GM23248 (cell line): ENCODE data around the gene COL5A3. TPM values are rescaled to one million over a fixed set of nuclear protein-coding genes. Genes with fewer than 3 reads are reported as not detected.

Source experiments
- DNase-seq: peaks from one replicate; pipeline ENCODE4 v3.0.0-alpha.2; 2015
- H2AFZ ChIP-seq: fragments of 200-600 bp; sonication (generic); 2 replicates; pipeline ENCODE4 v1.6.1; 2016; ENCODE audit warnings: antibody characterized with exemption
- H3F3A ChIP-seq: fragments of 200-600 bp; sonication (generic); 2 replicates; pipeline ENCODE4 v1.6.1; 2016; ENCODE audit warnings: mild to moderate bottlenecking, antibody characterized with exemption, mixed run types; ENCODE audit not compliant: insufficient read depth
- H3K27ac ChIP-seq: fragments of 200-600 bp; sonication (generic); 2 replicates; pipeline ENCODE4 v1.5.1; 2016; ENCODE audit warnings: mild to moderate bottlenecking
- H3K27me3 ChIP-seq: fragments of 200-600 bp; sonication (generic); replicated peaks from 2 replicates; pipeline ENCODE4 v1.6.1; 2016; ENCODE audit warnings: mild to moderate bottlenecking; ENCODE audit not compliant: insufficient read depth
- H3K36me3 ChIP-seq: fragments of 200-600 bp; sonication (generic); 2 replicates; pipeline ENCODE4 v1.6.1; 2016; ENCODE audit warnings: low read depth, mild to moderate bottlenecking
- H3K4me1 ChIP-seq: fragments of 200-600 bp; sonication (generic); 2 replicates; pipeline ENCODE4 v1.6.1; 2016; ENCODE audit warnings: mild to moderate bottlenecking; ENCODE audit not compliant: insufficient read depth
- H3K4me2 ChIP-seq: fragments of 200-600 bp; sonication (generic); one replicate; pipeline ENCODE4 v1.6.1; 2016; ENCODE audit warnings: mild to moderate bottlenecking; ENCODE audit not compliant: unreplicated experiment
- H3K4me3 ChIP-seq: fragments of 200-600 bp; sonication (generic); 2 replicates; pipeline ENCODE4 v1.5.1; 2016; ENCODE audit warnings: mild to moderate bottlenecking
- H3K79me2 ChIP-seq: fragments of 200-600 bp; sonication (generic); 2 replicates; pipeline ENCODE4 v1.6.1; 2016; ENCODE audit warnings: mild to moderate bottlenecking; ENCODE audit not compliant: insufficient read depth
- H3K9ac ChIP-seq: fragments of 200-600 bp; sonication (generic); 2 replicates; pipeline ENCODE4 v1.6.1; 2016; ENCODE audit warnings: mild to moderate bottlenecking
- H3K9me2 ChIP-seq: fragments of 200-600 bp; sonication (generic); 2 replicates; pipeline ENCODE4 v1.6.1; 2016; ENCODE audit warnings: mixed run types, mild to moderate bottlenecking, moderate library complexity; ENCODE audit not compliant: insufficient read depth
- H3K9me3 ChIP-seq: fragments of 200-600 bp; sonication (generic); one replicate; pipeline ENCODE4 v1.6.1; 2017; ENCODE audit warnings: low read depth
- H4K20me1 ChIP-seq: fragments of 200-600 bp; sonication (generic); 2 replicates; pipeline ENCODE4 v1.6.0; 2016; ENCODE audit not compliant: insufficient read depth
- EZH2 ChIP-seq: fragments of 200-600 bp; sonication (generic); IDR thresholded peaks from 2 replicates; pipeline ENCODE4 v1.6.1; 2018; ENCODE audit warnings: antibody characterized with exemption, mild to moderate bottlenecking; ENCODE audit not compliant: insufficient read depth, poor library complexity, severe bottlenecking
- EZH2phosphoT487 ChIP-seq: fragments of 200-600 bp; sonication (generic); IDR thresholded peaks from 2 replicates; pipeline ENCODE4 v1.6.1; 2018; ENCODE audit warnings: antibody characterized with exemption, moderate library complexity, mild to moderate bottlenecking, low read depth; ENCODE audit not compliant: insufficient read depth
- WGBS, 2 experiments: methylation state at CpG; one replicate each; pipeline ENCODE4 v1.1.6; 2015 to 2017; ENCODE audit warnings: low lambda C conversion rate in 2 of 2, low coverage in 1 of 2; ENCODE audit errors: missing lambda C conversion rate in 2 of 2; 5-methylcytosine and 5-hydroxymethylcytosine counted together
- in situ Hi-C: fragments of 300-500 bp; cut with MboI; formaldehyde crosslinking; loops from 2 replicates; pipeline ENCODE4 v1.15.0; 2020
- polyA plus RNA-seq: library from polyadenylated mRNA; unstranded; fragments of >200 nt; fragmentation: Nextera tagmentation; extraction: Ambion mirVana; gene quantifications from 2 replicates; pipeline ENCODE4 v1.2.1, GENCODE V29; 2016
- total RNA-seq: library from RNA; depleted of rRNA; stranded (reverse); fragments of >200 nt; shearing (Covaris generic); gene quantifications from 2 replicates; pipeline ENCODE4 v1.2.3, GENCODE V29; 2014

The COL5A3 gene
- total and polyA plus RNA-seq, 2 experiments from 2014 or later, result 4.2 to 22.8 TPM

DNA sequence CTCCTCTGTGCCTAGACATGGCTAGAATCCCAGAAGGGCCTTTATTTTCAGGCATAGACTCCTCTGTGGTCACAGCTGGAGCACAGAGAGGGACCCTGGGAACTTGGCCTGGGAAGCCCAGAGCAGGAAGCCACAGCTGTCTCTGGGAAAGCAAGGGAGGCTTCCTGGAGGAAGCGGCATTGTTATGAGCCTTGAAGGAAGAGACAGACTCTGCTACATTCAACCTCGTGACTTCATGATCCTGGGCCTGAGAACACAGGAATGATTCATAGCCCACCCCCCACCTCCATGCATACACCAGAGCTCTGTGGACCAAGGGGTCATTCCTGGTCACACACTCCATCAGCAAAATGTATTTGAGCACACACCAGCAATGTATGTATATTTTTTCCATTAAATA is 11.6 kb upstream of the COL5A3 start:
- no peaks in the 10 kb centered on the region for H3K9me3 ChIP-seq
- no peak overlapping the region for H3K4me2 ChIP-seq
- H3K4me1 ChIP-seq, result peaks cover 15% of the 10 kb centered on the region
- no peak overlapping the region for H3K9ac ChIP-seq
- no peaks in the 10 kb centered on the region for H4K20me1 ChIP-seq
- no peak overlapping the region for H2AFZ ChIP-seq
- H3K79me2 ChIP-seq, result no peaks in the 10 kb centered on the region
- no peaks in the 10 kb centered on the region for H3K36me3 ChIP-seq
- in situ Hi-C loops, result loop anchor here (10.0 kb wide), 1 partner anchor 87 kb away; the partner anchor contains the start of gene OLFM2
- H3K27me3 ChIP-seq, result no peaks in the 10 kb centered on the region
- DNase-seq, result no peak
- no peaks in the 10 kb centered on the region for H3K9me2 ChIP-seq
- TF ChIP-seq EZH2phosphoT487, result no peak
- no peak for TF ChIP-seq EZH2
- no peak overlapping the region for H3K27ac ChIP-seq
- H3K4me3 ChIP-seq, result no peak overlapping the region
- H3F3A ChIP-seq, result peaks cover 7% of the 10 kb centered on the region; the same call in 1 of the 2 replicates
- WGBS, 2 experiments, result 88 to 92% methylated on average over 2 of the region's 2 CpGs

DNA sequence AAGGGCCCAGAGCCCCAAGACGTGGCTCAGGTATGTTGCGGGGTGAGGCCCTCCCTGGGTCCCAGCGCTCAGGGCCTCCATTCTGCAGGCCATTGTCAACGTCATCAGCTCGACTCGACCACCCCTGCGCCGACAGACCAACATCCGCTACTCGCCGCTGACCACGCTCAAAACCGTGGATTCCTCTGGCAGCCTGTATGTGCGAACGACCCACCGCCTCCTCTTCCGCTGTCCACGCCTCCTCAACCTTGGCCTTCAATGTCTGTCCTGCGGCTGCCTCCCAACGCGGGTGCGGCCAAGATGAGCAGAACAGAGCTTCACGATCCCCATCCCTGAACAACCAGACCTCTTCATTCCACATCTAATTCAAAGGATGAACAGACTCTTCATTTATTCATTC is 11.1 kb upstream of the COL5A3 start:
- Histone ChIP-seq H3F3A (peaks cover 7% of the 10 kb centered on the region; the same call in 1 of the 2 replicates), H3K4me2 (no peak overlapping the region), H3K9me2 (no peaks in the 10 kb centered on the region), H3K9me3 (no peaks in the 10 kb centered on the region), H3K79me2 (no peaks in the 10 kb centered on the region), H4K20me1 (no peaks in the 10 kb centered on the region), H3K27me3 (no peaks in the 10 kb centered on the region), H3K4me3 (no peak overlapping the region), H3K9ac (no peak overlapping the region), H3K4me1 (peaks cover 15% of the 10 kb centered on the region), H3K36me3 (no peaks in the 10 kb centered on the region), H2AFZ (no peak overlapping the region), H3K27ac (no peak overlapping the region)
- WGBS, 2 experiments, result 86 to 88% methylated on average over 23 of the region's 23 CpGs
- TF ChIP-seq EZH2phosphoT487 (no peak), EZH2 (no peak)
- in situ Hi-C loops, result loop anchor here (10.0 kb wide), 1 partner anchor 87 kb away; the partner anchor contains the start of gene OLFM2
- DNase-seq, result no peak

DNA sequence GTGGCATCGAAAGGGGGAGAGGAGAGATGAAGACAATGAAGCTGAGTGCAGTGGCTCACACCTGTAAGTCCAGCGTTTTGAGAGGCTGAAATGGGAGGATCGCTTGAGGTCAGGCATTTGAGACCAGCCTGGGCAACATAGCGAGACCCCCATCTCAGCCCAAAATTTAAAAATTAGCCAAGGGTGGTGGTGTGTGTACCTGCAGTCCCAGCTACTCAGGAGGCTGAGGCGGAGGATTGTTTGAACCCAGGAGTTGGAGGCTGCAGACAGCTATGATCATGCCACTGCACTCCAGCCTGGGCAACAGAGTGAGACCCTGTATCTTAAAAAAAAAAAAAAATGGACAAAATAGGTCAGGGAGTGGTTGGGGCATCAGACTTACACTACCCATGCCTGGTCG is 10.5 kb upstream of the COL5A3 start:
- Histone ChIP-seq H3K27ac (no peak overlapping the region), H3K36me3 (no peaks in the 10 kb centered on the region), H3K4me3 (no peak overlapping the region), H3F3A (peaks cover 7% of the 10 kb centered on the region; the same call in 1 of the 2 replicates), H3K27me3 (no peaks in the 10 kb centered on the region), H4K20me1 (no peaks in the 10 kb centered on the region), H3K4me1 (peaks cover 15% of the 10 kb centered on the region), H3K9me2 (no peaks in the 10 kb centered on the region), H3K79me2 (no peaks in the 10 kb centered on the region), H3K9me3 (no peaks in the 10 kb centered on the region), H2AFZ (no peak overlapping the region), H3K9ac (no peak overlapping the region), H3K4me2 (no peak overlapping the region)
- no peak for TF ChIP-seq EZH2phosphoT487
- TF ChIP-seq EZH2, result no peak
- WGBS, 2 experiments, result 95% methylated on average over 6 of the region's 6 CpGs
- no peak for DNase-seq
- in situ Hi-C loops, result loop anchor here (10.0 kb wide), 1 partner anchor 86 kb away; the partner anchor contains the start of gene OLFM2

DNA sequence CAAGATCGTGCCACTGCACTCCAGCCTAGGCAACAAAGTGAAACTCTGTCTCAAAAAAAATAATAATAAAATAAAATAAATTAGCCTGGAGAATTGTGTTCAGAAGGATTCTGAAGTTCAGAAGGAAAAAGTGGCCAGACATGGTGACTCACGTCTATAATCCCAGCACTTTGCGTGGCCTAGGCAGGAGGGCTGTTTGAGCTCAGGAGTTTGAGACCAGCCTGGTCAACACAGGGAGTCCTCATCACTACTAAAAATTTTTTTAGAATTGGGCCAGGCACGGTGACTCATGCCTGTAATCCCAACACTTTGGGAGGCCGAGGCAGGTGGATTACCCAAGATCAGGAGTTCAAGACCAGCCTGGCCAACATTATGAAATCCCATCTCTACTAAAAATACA is 8.9 kb upstream of the COL5A3 start:
- Histone ChIP-seq H3K9me3 (no peaks in the 10 kb centered on the region), H3K79me2 (no peaks in the 10 kb centered on the region), H3K36me3 (no peaks in the 10 kb centered on the region), H3K4me1 (peaks cover 15% of the 10 kb centered on the region), H4K20me1 (no peaks in the 10 kb centered on the region), H3K9ac (no peak overlapping the region), H3K9me2 (no peaks in the 10 kb centered on the region), H3K4me3 (no peak overlapping the region), H3K27me3 (no peaks in the 10 kb centered on the region), H3K27ac (peak overlapping the region; percentile 70), H3F3A (peaks cover 7% of the 10 kb centered on the region; the same call in 1 of the 2 replicates), H2AFZ (no peak overlapping the region), H3K4me2 (no peak overlapping the region)
- TF ChIP-seq EZH2 (no peak), EZH2phosphoT487 (no peak)
- 71 to 79% methylated on average over 5 of the region's 5 CpGs for WGBS, 2 experiments
- peak; percentile 40 for DNase-seq
- in situ Hi-C loops, result no loop called here
